Hematopoietic multipotent progenitor cell (in vitro differentiated cells): ENCODE data around the gene ZFP90. TPM values are rescaled to one million over a fixed set of nuclear protein-coding genes. Genes with fewer than 3 reads are reported as not detected.

Experiments
- DNase-seq, 3 donors: peaks; one replicate each; pipeline ENCODE4 v3.0.0-alpha.2; 2011 to 2015; ENCODE audit warnings: low read depth in 2 of 3, low spot score in 2 of 3
- small RNA-seq: library from RNA; depleted of rRNA; stranded (forward); fragments of <200 nt; gene quantifications from one replicate; pipeline ENCODE3, GENCODE V24; 2012
- total RNA-seq: library from RNA; depleted of rRNA; stranded (reverse); fragments of >200 nt; gene quantifications from one replicate; pipeline ENCODE4 v1.2.3, GENCODE V29; 2012

ZFP90 gene
- total RNA-seq, 1 donor, result 29.1 TPM

DNA sequence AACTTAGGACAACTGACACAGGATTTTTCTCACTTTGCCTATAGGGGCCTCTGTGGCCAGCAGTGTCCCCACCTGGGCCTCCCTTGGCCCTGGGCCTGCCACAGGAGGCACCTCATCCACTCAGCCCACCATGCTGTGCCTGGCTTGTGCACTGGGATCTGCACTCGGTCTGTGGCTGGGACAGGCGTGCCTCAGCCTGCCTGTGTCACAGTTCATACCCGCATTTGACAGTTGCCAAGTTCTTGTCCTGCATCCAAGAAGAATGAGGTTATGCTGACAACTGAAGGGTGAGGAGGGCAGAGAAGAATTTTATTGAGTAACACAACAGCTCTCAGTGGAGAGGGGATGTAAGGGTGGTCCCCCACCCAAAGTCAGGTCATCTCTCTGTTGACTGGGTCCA, 36.0 kb downstream of the ZFP90 start:
- DNase-seq, result no peak

DNA sequence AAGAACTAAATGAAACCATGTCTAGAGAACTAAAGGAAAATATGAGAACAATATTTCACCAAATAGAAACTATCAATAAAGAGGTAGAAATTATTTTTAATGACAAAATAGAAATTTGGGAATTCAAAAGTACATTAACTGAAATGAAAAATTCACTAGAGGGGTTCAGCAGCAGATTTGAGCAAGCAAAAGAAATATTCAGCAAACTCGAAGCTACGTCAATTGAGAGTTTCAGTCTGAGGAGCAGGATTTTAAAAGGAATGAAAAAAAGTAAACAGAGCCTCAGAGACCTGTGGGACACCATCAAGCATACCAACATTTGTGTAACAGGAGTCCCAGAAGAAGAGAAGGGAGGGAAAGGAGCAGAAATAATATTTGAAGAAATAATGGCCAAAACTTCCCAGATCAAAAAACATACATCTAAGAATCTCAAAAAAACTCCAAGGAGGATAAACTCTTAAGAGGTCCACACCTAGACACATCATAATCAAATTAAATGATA, 38.3 kb downstream of the ZFP90 start:
- DNase-seq, result no peak

DNA sequence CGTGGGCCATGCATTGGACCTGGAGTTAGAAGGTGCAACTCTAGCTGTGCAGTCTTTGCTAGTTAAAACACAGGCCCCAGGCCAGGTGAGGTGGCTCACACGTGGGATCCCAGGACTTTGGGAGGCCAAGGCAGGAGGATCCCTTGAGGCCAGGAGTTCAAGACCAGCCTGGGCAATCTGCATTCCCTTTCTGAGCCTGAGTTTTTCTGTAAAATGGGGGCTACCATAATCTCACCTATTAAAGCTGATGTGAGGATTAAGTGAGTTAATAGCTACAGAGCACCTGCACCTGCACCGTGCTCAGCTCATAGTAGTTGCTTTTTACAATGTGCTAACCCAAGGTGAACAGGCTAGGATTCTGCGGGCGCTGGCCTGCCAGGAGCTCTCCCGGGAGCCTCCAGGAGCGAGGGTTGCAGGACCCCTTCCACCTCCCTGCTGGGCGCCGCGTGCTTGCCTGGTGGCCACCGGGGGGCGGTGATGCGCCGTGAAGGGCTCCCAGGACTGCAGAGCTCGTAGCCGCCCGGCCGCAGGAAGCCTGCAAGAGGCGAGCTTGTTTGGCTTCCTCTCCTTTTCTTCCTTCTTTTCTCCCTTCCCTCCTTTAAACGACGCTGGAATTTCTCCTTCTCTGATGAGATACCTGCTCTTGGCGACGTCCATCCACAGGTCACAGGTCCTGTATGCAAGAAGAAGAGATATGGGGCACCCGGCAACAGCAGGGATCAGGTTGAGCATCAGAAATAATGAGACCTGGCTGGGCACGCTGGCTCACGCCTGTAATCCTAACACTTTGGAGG, 51.3 kb downstream of the ZFP90 start:
- peak; percentile 7 to 51 (median 50) for DNase-seq

DNA sequence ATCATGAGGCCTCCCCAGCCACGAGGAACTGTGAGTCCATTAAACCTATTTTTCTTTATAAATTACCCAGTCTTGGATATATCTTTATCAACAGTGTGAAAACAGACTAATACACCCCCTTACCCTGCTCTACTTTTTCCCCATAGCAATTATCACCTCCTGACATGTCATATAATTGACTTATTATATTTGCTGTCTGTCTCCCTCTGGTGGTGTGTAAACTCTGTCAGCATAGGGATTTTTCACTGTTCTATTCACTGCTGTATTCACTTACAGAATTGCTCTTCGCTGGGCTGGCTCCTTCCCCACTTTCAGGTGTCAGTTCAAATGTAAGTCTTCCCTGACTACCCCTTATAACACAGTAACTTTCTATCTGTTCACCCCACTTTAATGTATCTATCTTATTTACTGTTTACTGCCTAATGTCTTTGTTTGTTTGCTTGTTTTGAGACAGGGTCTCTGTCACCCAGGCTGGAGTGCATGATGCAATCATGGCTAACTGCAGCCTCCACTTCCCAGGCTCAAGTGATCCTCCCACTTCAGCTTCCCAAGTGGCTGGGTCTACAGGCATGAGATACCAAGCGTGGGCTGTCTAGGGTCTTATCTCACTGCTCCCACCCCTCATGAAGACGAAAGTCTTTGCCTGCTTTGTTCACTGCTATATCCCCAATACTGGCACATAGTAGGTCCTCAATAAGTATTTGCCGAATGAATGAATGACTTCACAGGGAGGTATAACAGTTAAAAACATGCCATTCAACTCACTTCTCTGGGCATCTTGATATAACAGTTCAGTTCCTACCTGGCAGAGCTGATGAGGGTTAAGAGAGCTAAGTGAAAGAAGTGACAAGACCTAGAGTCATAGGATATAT, 53.6 kb downstream of the ZFP90 start:
- DNase-seq, result peak in 2 of 3 donors; percentile 14 to 32

DNA sequence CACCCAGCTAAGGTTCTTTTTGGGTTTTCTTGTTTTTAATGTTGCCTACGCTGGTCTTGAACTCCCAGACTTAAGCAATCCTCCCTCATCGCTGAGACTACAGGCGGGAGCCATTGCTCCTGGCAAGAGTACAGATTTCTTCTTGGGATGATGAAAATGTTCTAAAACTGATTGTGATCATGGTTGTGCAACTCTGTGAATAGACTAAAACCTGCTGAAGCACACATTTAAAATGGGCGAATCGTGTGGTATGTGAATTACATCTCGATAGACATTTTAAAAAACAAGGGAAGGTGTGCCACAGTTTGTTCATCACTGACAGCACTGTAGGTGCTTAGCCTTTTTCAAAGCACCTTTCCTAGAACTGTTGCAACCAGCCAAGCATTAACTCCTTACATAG, 57.2 kb downstream of the ZFP90 start:
- no peak for DNase-seq

DNA sequence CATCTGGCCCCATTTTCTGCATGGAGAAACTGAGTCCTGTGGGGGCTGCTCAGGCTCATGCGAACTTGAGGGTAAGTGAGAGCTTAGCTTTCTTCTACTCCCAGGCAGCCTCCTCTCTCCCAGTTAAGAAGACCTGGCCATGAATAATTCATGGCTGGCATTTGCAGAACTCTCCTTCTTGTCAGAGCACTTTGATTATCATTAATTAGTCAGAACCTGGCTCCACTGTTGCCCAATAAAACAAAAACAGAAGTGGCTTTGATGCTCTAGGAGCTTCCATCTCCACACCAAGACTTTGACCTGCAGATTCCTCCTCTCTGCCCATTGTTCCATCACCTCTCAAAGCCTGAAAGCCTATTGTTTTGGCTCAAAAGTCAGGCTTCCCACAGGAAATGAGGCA, 60.5 kb downstream of the ZFP90 start:
- no peak for DNase-seq

DNA sequence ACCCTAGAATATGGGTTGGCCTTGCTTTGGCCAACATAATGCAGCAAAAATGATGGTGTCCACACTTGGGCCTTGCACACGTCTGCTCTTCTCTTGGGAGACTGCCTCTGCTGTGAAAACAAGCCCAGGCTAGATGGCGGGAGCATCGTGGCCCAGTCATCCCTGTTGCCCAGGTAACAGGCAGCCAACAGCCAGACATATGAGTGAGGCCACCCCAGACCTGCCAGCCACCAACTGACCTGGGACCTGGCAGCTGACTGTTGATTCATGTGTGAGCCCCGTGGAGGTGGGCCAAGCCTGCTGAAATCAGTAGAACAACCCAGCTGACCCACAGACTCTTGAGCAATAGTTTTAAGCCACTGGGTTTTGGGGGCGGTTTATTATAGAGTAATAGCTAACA, 66.7 kb downstream of the ZFP90 start:
- DNase-seq, result no peak

DNA sequence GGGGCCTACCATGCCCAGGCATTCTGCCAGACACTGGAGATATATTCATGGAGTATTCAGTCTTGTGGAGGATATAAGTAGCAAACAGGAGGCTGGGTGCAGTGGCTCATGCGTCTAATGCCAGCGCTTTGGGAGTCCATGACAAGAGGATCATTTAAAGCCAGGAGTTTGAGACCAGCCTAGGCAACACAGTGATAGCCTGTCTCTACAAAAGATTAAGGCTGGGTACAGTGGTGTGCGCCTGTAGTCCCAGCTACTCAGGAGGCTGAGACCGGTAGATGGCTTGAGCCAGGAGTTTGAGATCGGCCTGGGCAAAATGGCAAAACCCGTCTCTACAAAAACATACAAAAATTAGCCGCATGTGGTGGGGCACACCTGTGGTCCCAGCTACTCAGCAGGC, 68.4 kb downstream of the ZFP90 start:
- DNase-seq, result peak in 1 of 3 donors; percentile 5

DNA sequence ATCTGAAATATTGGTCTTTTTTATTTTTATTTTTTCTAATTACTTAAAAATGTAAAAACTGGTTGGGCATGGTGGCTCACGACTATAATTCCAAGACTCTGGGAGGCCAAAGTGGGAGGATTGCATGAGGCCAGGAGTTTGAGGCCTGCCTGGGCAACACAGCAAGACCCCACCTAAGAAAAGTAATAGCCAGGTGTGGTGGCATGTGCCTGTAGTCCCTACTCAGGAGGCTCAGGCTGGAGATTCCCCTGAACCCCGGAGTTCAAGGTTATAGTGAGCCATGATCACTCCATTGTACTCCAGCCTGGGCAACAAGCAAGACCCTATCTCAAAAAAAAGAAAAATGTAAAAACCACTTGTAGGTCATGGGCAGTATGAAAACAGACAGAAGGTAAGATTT, 69.2 kb downstream of the ZFP90 start:
- DNase-seq, result no peak

DNA sequence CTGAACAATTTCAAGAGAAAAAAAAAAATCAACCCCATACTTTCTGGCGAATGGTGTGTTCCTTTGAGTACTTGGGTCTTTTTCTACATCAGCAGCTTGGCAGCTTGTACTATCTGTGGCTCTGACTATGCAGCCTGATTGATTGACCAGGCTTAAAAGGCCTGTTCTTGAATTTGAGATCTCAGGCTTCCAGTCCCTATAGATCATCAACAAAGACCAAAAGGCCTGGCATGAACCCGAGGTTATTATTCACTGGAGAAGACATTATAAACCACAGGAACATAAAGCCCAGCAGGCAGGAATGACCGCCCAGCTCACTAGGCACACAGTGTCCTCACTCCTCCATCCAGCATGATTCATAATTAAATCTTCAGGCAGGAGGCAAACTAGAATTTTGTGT, 73.9 kb downstream of the ZFP90 start:
- no peak for DNase-seq

DNA sequence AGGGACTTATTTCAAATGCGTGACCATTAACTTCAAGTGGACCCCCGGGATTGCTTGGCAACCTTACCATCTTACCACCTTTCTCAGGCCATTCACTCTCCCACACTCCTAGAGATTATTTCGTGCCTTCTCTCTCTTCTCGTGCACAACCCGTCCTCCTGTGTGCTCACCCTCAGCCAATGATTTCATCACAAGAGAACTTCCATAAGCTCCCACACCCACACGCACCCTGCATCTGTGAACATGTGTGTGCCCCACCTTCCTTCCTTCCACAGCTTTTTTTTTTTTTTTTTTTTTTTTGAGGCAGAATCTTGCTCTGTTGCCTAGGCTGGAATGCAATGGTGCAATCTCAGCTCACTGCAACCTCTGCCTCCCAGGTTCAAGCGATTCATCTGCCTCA, 78.6 kb downstream of the ZFP90 start:
- no peak for DNase-seq

Small RNA genes within 50 kb of the gene (small RNA-seq; reads per million reads assigned to genes)
- not detected for gene RNU4-36P

Other genes starting within 250 kb of the ZFP90 start
- gene SLC7A6OS, start 228.3 kb upstream of the ZFP90 start, total RNA-seq, result 12.4 TPM
- gene PRMT7, start 228.3 kb upstream of the ZFP90 start, total RNA-seq, result 85.9 TPM
- 0.54 TPM for gene SMPD3, start 90.8 kb upstream of the ZFP90 start, total RNA-seq
- gene CDH3, start 106.0 kb downstream of the ZFP90 start, total RNA-seq, result 0.27 TPM
- gene CDH1, start 198.0 kb downstream of the ZFP90 start, total RNA-seq, result 1.1 TPM